Mesothelial cell of epicardium (in vitro differentiated cells): ENCODE data around the gene RHOJ. TPM values are rescaled to one million over a fixed set of nuclear protein-coding genes. Genes with fewer than 3 reads are reported as not detected.

ENCODE experiments used
- DNase-seq, 2 experiments: peaks; one replicate each; pipeline ENCODE4 v3.0.0; 2021; ENCODE audit warnings: low spot score in 2 of 2; ENCODE audit not compliant: unreplicated experiment in 2 of 2
- H3K27ac Mint-ChIP-seq: 2 replicates; pipeline ENCODE4 v1.8.0; 2021; ENCODE audit warnings: mixed read lengths
- H3K27me3 Mint-ChIP-seq: 2 replicates; pipeline ENCODE4 v1.8.0; 2021; ENCODE audit warnings: low read depth, mixed read lengths
- H3K36me3 Mint-ChIP-seq: 2 replicates; pipeline ENCODE4 v1.8.0; 2021; ENCODE audit warnings: mixed read lengths
- H3K4me1 Mint-ChIP-seq: 2 replicates; pipeline ENCODE4 v1.8.0; 2021; ENCODE audit warnings: mixed read lengths
- H3K4me3 Mint-ChIP-seq: 2 replicates; pipeline ENCODE4 v1.8.0; 2021; ENCODE audit warnings: mild to moderate bottlenecking, moderate library complexity, mixed read lengths
- H3K9me3 Mint-ChIP-seq: 2 replicates; pipeline ENCODE4 v1.8.0; 2021; ENCODE audit warnings: mixed read lengths
- total RNA-seq: library from RNA; stranded (reverse); gene quantifications from 3 replicates; pipeline ENCODE4 v1.2.1, GENCODE V29; 2021
- TF ChIP-seq, protein P1 (sequence below): fragments of 200-600 bp; sonication (generic); IDR thresholded peaks from one replicate; pipeline ENCODE4 v1.5.0; 2021; ENCODE audit warnings: antibody characterized with exemption; ENCODE audit not compliant: unreplicated experiment

Gene RHOJ
- total RNA-seq, 1 donor from 2014 or later = 15.2 TPM

DNA sequence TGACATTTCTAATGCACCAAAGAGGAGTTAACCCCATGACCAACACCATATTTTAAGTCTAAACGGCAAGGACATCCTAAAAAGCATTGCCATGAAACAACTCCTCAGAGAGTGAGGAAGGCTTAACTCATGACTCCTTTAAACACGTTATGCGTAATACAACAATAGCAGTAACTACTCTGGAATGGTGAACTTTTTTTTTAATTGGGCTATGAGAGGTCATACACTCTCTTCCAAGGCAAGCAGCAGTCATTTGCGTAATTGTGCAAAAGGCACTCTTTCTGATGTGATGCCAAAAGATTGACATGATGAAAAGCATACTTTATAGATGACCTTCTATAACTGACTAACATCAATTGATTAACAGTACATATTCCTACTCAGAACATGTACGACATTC is 39.4 kb downstream of the RHOJ start:
- TF ChIP-seq, protein P1, sequence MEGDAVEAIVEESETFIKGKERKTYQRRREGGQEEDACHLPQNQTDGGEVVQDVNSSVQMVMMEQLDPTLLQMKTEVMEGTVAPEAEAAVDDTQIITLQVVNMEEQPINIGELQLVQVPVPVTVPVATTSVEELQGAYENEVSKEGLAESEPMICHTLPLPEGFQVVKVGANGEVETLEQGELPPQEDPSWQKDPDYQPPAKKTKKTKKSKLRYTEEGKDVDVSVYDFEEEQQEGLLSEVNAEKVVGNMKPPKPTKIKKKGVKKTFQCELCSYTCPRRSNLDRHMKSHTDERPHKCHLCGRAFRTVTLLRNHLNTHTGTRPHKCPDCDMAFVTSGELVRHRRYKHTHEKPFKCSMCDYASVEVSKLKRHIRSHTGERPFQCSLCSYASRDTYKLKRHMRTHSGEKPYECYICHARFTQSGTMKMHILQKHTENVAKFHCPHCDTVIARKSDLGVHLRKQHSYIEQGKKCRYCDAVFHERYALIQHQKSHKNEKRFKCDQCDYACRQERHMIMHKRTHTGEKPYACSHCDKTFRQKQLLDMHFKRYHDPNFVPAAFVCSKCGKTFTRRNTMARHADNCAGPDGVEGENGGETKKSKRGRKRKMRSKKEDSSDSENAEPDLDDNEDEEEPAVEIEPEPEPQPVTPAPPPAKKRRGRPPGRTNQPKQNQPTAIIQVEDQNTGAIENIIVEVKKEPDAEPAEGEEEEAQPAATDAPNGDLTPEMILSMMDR = no peak
- Mint-ChIP-seq H3K4me1 (peaks cover 5% of the 10 kb centered on the region), H3K27ac (no peak overlapping the region), H3K9me3 (peaks cover 15% of the 10 kb centered on the region), H3K27me3 (no peaks in the 10 kb centered on the region), H3K36me3 (peaks cover 3% of the 10 kb centered on the region), H3K4me3 (no peak overlapping the region)
- DNase-seq = no peak

DNA sequence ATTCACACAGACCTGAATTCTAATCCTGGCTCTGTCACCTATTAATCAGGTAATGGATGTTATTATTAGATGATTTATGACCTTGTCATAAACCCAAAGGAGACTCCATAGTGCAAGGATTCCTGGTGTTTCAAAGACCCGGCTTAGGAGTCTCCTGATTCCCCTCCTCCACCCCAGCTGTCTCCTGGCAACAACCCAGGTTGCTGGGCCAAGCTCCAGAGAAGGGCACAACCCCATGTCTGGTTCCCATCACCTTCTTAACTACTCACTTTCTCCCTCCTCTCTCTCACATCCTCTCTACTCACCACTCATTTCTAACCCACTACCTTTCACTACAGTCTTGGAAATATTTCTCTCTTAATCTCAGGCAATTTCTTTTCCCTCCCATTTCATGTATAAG is 41.6 kb downstream of the RHOJ start:
- H3K36me3 Mint-ChIP-seq = peaks cover 3% of the 10 kb centered on the region

DNA sequence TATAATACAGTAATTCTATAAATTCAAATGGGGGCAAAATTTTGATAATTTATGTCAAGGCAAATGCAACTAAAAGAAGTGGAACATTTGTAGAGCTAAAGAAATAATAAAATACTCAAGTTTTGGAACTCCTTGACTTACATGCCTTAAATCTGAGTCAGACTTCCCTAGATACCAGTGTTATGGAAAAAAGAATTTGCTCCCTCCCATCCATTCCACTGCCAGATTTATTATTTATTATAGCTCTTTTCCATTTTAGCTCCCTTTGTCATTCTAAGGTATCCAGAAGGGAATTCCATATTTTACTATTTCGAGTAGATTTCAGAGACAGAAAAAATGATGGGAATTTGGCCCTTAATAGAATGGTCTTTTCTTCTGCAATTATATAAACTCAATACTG is 44.0 kb downstream of the RHOJ start:
- H3K4me1 Mint-ChIP-seq = peaks cover 5% of the 10 kb centered on the region
- peaks cover 3% of the 10 kb centered on the region for H3K36me3 Mint-ChIP-seq
- no peak for DNase-seq
- peaks cover 15% of the 10 kb centered on the region for H3K9me3 Mint-ChIP-seq
- no peaks in the 10 kb centered on the region for H3K27me3 Mint-ChIP-seq
- TF ChIP-seq, protein P1 = no peak
- no peak overlapping the region for H3K27ac Mint-ChIP-seq
- H3K4me3 Mint-ChIP-seq = no peak overlapping the region

More for the DNA sequence above, 41.6 kb downstream of the RHOJ start:
- DNase-seq = no peak
- no peaks in the 10 kb centered on the region for H3K27me3 Mint-ChIP-seq
- H3K27ac Mint-ChIP-seq = no peak overlapping the region
- TF ChIP-seq, protein P1 = no peak
- peaks cover 5% of the 10 kb centered on the region for H3K4me1 Mint-ChIP-seq
- no peak overlapping the region for H3K4me3 Mint-ChIP-seq
- peaks cover 15% of the 10 kb centered on the region for H3K9me3 Mint-ChIP-seq

GRCh38 chr14:63249092-63249491 is 44.8 kb downstream of the RHOJ start:
- no peak overlapping the region for H3K27ac Mint-ChIP-seq
- TF ChIP-seq, protein P1 = no peak
- peaks cover 5% of the 10 kb centered on the region for H3K4me1 Mint-ChIP-seq
- H3K9me3 Mint-ChIP-seq = peaks cover 12% of the 10 kb centered on the region
- H3K36me3 Mint-ChIP-seq = peaks cover 3% of the 10 kb centered on the region
- DNase-seq = no peak
- H3K4me3 Mint-ChIP-seq = no peak overlapping the region
- H3K27me3 Mint-ChIP-seq = no peaks in the 10 kb centered on the region

GRCh38 chr14:63257299-63257698 is 53.1 kb downstream of the RHOJ start:
- TF ChIP-seq, protein P1 = no peak
- Mint-ChIP-seq H3K4me3 (no peak overlapping the region), H3K9me3 (no peaks in the 10 kb centered on the region), H3K27ac (no peak overlapping the region), H3K4me1 (no peaks in the 10 kb centered on the region), H3K27me3 (no peaks in the 10 kb centered on the region), H3K36me3 (no peaks in the 10 kb centered on the region)
- DNase-seq = no peak

GRCh38 chr14:63262446-63262845 is 58.2 kb downstream of the RHOJ start:
- Mint-ChIP-seq H3K4me1 (peaks cover 10% of the 10 kb centered on the region), H3K9me3 (peaks cover 4% of the 10 kb centered on the region), H3K36me3 (peaks cover 5% of the 10 kb centered on the region), H3K4me3 (no peak overlapping the region), H3K27me3 (no peaks in the 10 kb centered on the region), H3K27ac (no peak overlapping the region)
- DNase-seq = no peak
- TF ChIP-seq, protein P1 = no peak
